Myocyte (in vitro differentiated cells): ENCODE results near the gene DYDC2. TPM values are rescaled to one million over a fixed set of nuclear protein-coding genes. Genes with fewer than 3 reads are reported as not detected.
"Not testable (repeated sequence)": the region's sequence is repeated elsewhere in the genome, so short reads cannot be mapped to it uniquely, and the experiment has no call there.

ENCODE experiments used
- DNase-seq: peaks from one replicate; pipeline ENCODE4 v3.0.0-alpha.2; 2012; ENCODE audit warnings: low read depth
- polyA plus RNA-seq: library from polyadenylated mRNA; unstranded; fragments of >200 nt; gene quantifications from one replicate; pipeline ENCODE4 v1.2.1, GENCODE V29; 2012; ENCODE audit warnings: missing spikeins
- total RNA-seq: library from RNA; depleted of rRNA; stranded (reverse); fragments of >200 nt; gene quantifications from 2 replicates; pipeline ENCODE4 v1.2.3, GENCODE V29; 2014

DYDC2 gene
- not detected in 2 replicates for total RNA-seq
- 0.06 TPM for polyA plus RNA-seq

- DNase-seq, result no peak
Measured at GRCh38 chr10:80356563-80356988, at the start of gene DYDC2, which contains the start of gene DYDC1. Gene DYDC2 (plus strand): TSS chr10:80356781. CDS start chr10:80362444, 5,663 bp downstream. Gene DYDC1 (minus strand): TSS chr10:80356755. CDS start chr10:80352601, 4,154 bp downstream.

GRCh38 chr10:80313523-80313922, 43.1 kb upstream of the DYDC2 start:
- DNase-seq, result no peak

GRCh38 chr10:80315391-80315790, 41.2 kb upstream of the DYDC2 start:
- no peak for DNase-seq

- no peak for DNase-seq
Measured at GRCh38 chr10:80318742-80319141, 37.8 kb upstream of the DYDC2 start.

GRCh38 chr10:80319318-80319717, 37.3 kb upstream of the DYDC2 start:
- DNase-seq, result no peak

GRCh38 chr10:80319725-80320290, 36.8 kb upstream of the DYDC2 start:
- no peak for DNase-seq

GRCh38 chr10:80320377-80320776, 36.2 kb upstream of the DYDC2 start:
- DNase-seq, result no peak

- DNase-seq, result no peak
Measured at GRCh38 chr10:80321183-80321582, 35.4 kb upstream of the DYDC2 start.

- no peak for DNase-seq
Measured at GRCh38 chr10:80322158-80322557, 34.4 kb upstream of the DYDC2 start.

GRCh38 chr10:80322711-80323110, 33.9 kb upstream of the DYDC2 start:
- DNase-seq, result no peak

GRCh38 chr10:80323311-80323710, 33.3 kb upstream of the DYDC2 start:
- no peak for DNase-seq

- DNase-seq, result peak; percentile 39
Measured at GRCh38 chr10:80324086-80324485, 32.5 kb upstream of the DYDC2 start.

- DNase-seq, result no peak
Measured at GRCh38 chr10:80324891-80325364, 31.7 kb upstream of the DYDC2 start.

- DNase-seq, result no peak
Measured at GRCh38 chr10:80333983-80334382, 22.6 kb upstream of the DYDC2 start.

GRCh38 chr10:80344276-80344675, 12.3 kb upstream of the DYDC2 start:
- DNase-seq, result peak; percentile 3

- DNase-seq, result no peak
Measured at GRCh38 chr10:80344912-80345311, 11.7 kb upstream of the DYDC2 start.

GRCh38 chr10:80350251-80350650, 6.3 kb upstream of the DYDC2 start:
- DNase-seq, result no peak

GRCh38 chr10:80351220-80351619, 5.4 kb upstream of the DYDC2 start:
- DNase-seq, result no peak

- no peak for DNase-seq
Measured at GRCh38 chr10:80356989-80357850, 639 bp downstream of the DYDC2 start.

- DNase-seq, result no peak
Measured at GRCh38 chr10:80357851-80358125, 1.2 kb downstream of the DYDC2 start.

GRCh38 chr10:80358925-80359324, 2.3 kb downstream of the DYDC2 start:
- DNase-seq, result not testable (repeated sequence)

- no peak for DNase-seq
Measured at GRCh38 chr10:80359644-80360043, 3.1 kb downstream of the DYDC2 start.

- no peak for DNase-seq
Measured at GRCh38 chr10:80365510-80365909, 8.9 kb downstream of the DYDC2 start.
